Cerebellar cortex (tissue), 1 donor: ENCODE measurements around the gene PRCC.
"Not testable (repeated sequence)": the region's sequence is repeated elsewhere in the genome, so short reads cannot be mapped to it uniquely, and the experiment has no call there.

Experiments
- DNase-seq: peaks from one replicate; pipeline ENCODE4 v3.0.0-alpha.2; 2015; ENCODE audit warnings: low spot score

Gene PRCC

DNA sequence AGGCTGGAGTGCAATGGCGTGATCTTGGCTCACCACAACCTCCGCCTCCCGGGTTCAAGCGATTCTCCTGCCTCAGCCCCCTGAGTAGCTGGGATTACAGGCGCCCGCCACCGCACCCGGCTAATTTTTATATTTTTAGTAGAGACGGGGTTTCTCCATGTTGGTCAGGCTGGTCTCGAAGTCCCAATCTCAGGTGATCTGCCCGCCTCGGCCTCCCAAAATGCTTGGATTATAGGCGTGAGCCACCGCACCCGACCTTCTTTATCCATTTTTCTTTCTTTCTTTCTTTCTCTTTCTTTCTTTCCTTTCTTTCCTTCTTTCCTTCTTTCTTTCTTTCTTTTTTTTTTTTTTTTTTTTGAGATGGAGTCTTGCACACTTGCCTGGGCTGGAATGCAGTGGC, 2.2 kb upstream of the PRCC start:
- not testable (repeated sequence) for DNase-seq

DNA sequence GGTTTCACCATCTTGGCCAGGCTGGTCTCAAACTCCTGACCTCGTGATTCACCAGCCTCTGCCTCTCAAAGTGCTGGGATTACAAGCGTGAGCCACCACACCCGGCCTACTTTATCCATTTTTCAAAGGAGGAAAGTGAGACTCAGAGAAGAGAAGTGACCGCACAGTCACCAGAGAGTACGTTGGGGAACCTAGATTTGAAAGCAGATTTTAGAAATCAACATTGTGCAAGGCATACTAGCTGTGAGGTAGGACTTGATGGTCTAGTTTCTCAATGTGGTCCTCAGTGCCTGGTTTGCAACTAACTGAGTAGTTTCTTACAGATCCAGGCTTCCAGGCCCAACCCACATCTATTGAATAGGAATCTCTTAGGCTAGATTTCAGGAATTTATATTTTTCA, 1.7 kb upstream of the PRCC start:
- no peak for DNase-seq

DNA sequence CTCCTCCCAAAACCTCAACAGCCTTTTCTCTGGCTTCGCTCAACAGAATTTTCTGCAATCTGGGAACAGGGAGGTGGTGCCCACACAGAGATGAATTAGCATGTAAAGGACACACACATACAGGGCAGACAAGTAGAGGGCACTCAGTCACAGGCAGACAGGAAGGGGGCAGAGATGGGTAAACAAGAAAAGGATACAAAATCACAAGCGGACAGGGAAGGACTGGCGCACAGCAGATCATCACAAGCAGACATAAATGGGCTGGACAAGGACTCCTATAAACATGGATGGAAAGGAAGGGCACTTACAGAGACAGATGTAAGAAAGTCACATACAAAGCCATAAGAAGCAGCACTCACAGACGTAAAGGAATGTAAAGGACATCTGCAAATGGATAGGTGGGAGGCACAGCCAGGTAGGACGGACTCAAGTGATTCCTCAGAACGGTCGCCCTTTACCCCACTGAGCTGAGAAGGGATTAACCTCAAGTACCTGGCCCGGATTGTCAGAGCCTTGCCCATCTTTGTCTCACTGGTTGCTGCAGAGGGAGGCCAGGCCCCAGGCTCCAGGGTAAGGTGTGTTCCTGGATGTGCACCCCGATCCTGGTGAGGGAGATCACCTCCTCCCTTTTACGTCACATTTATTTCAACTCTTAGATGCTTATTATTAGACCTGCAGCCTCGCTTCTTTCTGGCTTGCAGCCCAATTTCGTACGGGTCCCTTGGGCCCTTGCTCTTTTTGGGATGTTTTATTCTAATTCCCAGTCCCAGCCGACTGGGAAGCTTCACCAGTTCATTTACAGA, 836 bp upstream of the PRCC start:
- peak; percentile 56 for DNase-seq

DNA sequence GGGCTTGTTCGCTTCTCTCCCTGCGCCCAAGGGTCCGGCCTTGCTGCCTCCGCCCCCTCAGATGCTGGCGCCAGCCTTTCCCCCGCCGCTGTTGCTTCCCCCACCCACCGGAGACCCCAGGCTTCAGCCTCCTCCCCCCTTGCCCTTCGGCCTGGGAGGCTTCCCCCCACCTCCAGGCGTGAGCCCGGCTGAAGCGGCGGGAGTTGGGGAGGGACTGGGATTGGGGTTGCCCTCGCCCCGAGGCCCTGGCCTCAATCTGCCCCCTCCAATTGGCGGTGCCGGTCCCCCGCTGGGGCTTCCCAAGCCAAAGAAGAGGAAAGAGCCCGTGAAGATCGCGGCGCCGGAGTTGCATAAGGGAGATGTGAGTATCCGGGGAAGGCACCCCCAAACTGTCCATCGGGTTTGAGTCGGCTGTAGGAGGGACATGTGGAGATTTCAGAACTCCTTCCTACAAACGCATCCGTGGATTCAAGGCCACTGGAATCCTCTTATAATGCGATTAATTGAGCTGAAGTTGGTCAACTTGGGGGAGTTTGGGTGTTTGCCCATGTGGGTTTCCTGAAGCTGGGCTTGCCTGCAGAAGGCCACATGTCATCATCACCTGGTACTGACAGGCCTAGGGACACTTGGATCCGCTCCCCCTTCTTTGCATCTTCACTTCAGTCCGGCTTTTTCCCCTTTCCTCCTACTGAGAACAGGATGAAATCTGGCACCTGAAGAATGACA, 707 bp downstream of the PRCC start:
- DNase-seq, result peak; percentile 42

DNA sequence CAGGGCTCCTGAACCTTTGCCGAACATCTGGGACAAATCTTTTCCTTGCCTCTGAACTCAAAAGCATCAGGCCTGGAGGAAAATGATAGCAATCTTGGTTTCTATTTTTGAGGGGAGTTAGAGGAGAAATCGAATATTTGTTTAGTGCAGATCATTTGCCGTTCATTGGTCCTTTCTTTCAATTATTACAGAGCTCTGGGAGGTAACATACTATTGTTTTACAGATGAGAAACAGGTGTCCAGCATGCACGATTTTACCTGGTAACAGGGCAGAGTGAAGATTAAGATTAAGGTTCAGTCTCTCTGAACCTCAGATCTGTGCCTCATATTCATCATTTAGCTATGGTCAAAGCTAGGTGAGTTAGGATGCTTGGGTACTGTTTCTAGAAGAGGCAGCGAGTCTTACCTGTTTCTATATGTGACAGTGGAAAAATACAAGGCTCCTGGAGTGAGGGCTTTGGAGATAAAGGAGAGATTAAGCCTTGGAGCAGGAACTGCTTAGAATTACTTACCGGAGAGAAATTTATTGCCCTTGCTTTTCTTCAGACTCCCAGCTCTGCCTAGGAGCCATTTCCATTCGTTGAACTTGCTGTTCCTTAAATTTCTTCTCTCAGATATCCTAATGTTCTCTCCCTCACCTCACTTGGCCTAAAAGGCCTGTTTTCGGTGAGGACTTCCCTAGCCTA, 1.4 kb downstream of the PRCC start:
- no peak for DNase-seq

DNA sequence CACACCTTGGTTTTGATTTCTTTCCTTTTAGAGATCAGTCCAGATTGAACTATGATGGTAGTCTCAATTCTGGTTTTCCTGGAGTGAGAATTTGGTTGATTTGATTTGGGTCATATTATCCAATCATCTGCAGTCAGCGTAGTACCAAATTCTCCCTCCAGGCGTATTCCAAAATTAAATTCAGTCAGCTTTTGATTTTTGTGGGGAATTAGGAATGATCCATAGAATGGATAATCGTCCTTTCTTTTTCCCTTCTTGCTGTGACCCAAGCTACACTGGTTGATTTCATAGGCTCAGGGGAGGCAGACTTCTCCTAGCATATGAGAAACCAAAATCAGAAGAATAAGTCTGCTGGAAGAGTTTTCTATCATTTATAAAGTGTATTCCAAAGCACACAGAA, 4.9 kb downstream of the PRCC start:
- no peak for DNase-seq

DNA sequence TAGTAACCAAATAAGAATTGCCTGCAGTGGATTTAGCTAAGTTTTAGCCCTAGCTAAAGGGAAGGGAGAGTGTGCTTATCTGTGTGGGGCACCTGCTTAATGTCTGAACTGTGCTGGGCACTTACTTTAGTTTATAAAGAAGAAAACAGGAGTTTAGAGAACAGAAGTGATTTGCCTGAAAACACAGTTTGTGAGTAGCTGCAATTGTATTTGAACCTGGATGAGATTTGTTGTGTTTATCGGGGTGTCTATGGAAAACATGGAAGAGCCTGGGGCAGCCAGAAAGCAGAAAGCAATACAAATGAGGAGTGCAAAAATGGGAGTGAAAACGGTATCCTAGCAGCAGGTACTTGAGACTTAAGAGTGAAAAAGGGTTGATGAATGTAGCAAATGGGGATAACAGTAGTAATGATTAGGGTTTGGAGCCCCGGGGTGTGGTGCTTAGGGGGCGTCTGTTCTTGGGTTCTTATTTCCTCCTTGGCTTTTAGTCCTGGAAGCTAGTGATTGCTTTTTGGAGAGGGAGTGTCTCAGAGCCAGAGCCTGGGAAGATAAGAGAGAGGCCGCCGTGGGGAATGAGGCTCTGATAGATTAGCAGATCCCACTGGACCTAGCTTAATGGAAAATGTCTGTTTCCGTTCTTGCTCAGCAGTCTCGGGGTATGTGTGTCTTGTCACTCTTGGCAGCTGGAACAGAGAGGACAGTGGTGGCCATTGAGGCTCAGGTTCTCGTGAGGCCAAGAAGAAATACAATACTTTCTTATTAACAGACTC, 5.6 kb downstream of the PRCC start:
- no peak for DNase-seq

DNA sequence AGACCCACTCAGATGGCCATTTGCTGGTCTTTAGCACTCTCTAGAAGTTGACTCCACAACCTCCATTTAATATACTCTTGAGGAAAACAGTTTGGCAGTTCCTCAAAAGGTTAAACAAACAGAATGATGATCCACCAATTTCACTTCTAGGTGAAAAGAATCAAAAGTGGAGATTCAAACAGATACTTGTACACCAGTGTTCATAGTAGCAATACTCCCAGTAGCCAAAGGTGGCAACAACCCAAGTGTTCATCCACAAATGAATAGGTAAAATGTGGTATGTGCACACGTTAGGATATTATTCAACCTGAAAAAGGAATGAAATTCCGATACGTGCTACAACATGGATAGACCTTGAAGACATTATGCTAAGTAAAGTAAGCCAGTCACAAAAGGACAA, 6.3 kb downstream of the PRCC start:
- no peak for DNase-seq

DNA sequence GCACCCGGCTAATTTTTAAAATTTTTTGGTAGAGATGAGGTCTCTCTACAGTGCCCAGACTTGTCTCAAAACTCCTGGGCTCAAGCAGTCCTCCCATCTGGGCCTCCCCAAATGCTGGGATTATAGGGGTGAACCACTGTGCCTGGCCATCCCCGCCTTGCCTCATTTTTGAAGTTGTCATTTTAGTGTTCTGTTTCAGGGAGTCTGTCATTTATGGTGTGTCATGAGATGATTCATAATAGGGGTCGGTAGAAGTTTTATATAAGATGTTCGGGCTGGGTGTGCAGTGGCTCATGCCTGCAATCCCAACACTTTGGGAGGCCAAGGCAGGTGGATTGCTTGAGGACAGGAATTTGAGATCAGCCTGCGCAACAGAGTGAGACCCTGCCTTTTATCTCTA, 8.5 kb downstream of the PRCC start:
- DNase-seq, result no peak

DNA sequence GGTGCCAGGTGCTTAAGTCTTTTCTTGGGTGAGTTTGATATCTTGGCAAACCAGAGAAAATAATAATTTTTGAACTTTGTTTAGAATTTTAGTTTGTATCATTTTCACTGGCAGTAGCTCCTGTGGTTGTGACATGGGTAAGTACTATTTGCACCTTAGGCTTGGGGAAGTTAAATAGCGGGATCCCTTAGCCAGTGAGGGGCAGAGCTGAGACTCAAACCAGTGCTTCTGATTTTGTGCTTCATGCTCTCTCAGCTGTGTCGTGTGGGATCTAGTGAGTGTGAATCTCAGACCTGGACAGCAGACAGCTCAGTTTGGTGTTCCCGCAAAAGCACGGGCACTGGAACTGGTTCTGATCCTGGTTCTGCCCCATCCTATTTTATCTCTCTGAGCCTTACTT, 9.6 kb downstream of the PRCC start:
- DNase-seq, result no peak

DNA sequence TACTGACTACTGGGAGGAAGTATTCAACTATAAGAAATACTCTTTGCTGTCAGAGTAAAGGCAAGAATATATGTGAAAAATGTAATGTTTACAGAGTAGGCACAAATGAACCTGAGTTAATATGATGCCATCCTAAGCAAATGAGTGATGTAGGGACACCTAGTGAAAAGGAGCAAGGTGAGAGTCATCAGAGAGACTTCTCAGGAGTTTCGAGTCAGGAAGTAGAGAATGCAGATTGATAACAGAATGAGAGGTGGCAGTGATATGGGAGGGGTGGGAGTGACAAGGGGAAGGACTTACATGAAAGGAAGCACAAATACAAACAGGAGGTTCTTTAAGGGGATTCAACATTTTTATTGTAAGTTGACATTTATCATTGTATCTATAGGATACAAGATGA, 10.2 kb downstream of the PRCC start:
- no peak for DNase-seq

DNA sequence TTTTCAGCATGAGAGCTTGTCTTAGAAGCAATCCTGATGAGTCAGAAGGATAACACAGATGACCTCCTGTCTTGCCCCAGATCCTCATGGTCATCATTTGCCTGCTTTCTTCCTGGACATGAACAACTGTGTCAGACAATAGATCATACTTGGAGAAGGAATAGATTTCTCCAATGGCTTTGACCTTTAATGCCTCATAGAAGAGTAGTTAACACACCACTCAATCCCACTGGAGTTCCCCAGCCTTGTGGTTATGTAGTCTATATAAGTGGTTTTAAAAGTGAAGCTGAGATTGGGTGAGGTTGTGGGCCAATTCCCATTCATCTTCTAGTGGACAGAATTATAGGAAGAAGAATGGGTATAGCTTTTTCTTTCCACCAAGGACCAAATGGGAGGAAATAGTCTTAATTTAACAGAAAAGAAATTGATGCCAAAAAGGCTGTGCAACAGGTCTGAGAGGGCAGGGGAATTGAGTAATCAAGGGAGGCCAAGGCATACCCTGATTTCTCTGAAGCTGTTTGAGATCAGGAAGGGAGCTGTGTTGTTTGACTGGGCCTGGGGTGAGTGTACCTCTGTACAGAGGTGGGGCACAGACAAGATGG, 14.4 kb downstream of the PRCC start:
- DNase-seq, result no peak

DNA sequence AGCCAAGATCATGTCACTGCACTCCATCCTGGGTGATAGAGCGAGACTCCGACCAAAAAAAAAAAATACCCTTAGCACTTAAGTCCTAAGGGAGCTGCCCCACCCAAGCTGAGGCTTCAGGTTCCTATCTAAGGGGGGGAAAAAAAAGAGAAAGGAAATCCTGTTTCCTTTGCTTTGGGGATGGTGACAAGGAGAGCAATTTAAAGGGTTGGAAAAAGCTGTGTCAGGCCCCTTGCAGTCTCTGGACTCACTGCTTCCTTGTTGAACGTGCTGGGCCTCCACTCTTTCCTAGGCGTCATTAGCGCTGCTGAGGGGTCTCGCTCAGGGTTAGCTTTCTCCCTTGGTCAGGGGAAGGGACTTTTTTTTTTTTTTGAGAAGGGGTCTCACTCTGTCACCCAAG, 18.1 kb downstream of the PRCC start:
- DNase-seq, result no peak

DNA sequence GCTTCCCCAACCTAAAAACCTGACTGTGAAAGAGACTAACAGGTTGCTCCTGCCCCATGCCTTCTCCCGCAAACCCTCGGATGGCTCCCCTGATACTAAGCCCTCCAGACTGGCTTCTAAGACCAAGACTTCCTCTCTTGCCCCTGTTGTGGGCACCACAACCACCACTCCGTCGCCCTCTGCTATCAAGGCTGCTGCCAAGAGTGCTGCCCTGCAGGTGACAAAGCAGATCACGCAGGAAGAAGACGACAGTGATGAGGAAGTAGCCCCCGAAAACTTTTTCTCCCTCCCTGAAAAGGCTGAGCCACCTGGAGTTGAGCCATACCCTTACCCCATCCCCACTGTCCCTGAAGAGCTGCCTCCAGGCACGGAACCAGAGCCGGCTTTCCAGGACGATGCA, 19.3 kb downstream of the PRCC start:
- DNase-seq, result no peak

DNA sequence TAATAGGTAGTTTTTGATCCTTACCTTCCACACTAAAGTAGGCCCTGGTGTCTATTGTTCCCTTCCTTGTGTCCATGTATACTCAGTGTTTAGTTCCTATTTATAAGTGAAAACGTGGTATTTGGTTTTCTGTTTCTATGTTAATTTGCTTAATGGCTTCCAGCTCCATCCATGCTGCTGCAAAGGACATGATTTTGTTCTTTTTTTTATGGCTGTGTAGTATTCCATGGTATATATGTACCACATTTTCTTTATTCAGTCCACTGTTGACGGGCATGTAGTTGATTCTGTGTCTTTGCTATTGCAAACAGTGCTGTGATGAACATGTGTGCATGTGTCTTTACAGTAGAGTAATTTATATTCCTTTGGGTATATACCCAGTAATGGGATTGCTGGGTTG, 20.8 kb downstream of the PRCC start:
- DNase-seq, result no peak

DNA sequence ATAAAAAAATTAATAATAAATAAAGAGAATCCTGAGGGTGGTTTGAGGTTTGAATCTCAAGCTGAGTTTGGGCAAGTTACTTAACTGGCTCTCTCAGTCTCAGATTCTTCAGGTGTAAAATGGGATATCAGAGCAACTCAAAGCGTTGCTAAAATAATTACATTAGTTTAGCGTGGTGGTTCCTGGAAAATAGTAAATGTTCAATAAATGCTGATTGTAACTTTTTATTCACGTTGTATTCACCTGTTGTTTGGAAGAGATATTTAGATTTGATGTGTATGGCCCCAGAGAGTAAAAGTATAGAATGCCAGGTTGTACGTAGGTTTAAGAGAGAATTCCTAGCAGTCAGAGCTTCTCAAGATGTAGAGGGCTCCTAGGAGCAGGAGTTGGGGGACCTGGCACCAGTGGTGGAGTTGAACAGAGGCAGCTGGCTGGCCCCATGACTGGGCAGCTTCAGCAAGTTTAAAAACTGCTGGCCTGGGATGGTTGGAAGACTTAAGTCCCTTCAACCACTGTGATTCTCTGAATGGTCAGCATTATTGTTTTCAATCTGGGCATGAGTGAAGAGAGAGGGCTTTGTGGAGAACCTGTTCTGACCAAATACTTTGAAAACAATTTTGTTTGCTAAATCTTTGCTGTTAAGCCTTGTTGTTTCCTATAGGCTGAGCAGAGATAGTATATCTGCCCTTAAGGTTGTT, 22.4 kb downstream of the PRCC start:
- DNase-seq, result no peak

DNA sequence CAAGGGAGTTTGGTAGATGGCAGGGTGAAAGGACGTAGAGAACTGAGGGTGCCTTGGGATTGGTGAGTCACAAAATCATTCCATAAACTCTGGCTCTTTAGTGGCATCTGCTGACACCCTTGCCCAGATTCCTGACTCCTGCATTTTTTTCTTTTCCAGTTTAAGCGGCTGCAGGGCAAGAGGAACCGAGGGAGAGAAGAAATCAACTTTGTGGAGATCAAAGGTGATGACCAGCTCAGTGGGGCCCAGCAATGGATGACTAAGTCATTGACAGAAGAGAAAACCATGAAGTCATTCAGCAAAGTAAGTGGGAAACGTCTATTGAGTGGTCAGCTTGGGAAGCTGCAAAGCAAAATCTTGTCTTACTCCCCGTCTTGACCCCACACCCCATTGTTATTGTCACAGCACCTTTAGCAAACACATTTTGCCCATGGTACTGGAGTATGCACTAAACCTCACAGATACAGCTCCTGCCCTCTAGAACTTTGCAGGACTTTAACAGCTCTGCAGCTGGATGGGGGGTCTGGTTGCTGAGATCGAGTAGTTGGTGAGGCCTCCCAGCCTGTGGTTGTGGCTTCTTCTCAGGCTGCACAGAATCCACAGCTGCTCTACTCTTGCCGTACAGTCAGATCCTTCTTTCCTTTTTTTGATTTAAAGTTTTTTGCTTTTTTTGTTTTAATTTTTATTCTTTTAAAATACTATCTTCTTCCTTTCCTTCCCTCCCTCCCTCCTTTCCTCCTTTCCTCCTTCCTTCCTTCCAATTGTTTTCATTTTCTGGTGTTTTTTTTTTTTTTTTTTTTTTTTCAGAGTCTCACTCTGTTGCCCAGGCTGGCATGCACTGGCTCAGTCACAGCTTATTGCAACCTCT, 27.4 kb downstream of the PRCC start:
- DNase-seq, result no peak

DNA sequence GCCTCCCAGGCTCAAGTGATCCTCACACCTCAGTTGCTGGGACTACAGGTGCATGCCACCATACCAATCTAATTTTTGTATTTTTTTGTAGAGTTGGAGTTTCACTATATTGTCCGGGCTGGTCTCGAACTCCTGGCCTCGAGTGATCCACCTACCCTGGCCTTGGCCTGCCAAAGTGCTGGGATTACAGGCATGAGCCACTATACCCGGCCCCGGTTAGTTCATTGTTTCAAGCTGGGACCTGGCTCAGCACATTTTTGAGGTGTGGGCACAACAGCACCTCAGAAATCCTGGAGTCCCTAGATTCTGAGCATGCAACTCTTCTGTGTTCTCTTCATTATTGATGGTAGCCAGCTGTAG, 28.0 kb downstream of the PRCC start:
- no peak for DNase-seq

DNA sequence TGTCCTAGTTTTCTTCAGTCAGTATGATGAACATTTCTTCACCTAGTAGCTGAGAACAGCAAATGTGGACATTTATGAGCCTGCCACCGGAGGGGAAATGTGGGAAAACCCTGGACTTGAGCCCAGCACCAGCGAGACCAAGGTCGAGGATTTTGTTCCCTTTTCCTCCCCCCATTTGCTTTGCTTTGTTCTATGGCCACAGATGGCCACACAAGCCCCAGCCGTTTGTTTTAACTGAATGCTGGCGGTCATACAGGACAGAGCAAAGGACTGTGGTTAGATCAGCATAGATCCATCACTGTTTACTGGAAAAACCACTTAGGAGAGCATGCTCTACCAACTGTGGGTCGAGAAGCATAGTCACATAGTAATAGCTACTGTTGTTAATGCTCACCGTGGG, 28.5 kb downstream of the PRCC start:
- DNase-seq, result no peak

DNA sequence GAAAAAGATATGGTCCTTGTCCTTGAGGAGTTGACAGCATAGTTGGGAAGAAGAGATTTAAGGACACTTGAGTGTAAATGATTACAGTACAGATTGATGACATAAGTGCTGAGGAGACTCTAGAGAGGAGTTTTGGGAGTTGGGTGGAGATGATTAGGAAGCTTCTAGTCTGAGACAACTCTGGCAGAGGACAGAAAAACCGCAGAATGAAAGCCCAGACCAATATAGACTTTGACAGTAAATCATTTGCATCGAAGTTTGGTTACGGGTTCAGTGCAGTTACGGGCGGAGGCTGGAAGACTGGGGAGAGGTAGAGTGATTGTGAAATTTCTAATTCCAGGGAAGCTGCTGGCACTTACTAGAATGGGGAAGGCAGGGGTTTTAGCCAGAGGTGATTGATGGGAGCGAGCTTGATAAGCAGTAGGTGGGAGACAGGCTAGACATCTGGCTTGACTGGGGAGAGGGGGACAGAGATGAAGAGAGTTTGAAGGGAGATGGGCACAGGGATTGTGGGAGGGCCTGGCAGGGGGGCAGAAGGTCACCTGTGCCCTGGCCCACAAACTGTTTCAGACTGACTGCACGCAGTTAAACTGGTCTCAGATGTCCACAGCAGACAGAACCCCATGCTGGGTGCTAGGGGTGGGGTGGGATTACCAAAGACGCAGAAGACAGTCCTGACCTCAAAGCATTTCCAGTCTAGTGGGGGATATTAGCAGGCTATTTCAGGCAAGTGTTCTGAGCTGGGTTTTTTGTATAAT, 29.2 kb downstream of the PRCC start:
- no peak for DNase-seq
